ENCODE measurements around the gene FBXO11. TPM values are rescaled to one million over a fixed set of nuclear protein-coding genes. Genes with fewer than 3 reads are reported as not detected.

The FBXO11 gene
- 10 to 100 TPM; 21.7 to 61.7 (median 47.6) TPM for total RNA-seq
- 10 to 100 TPM; 38.1 to 50.7 (median 45.6) TPM for polyA plus RNA-seq
- long read RNA-seq, donor 1, partial matches to known transcripts: 0 of 1 reads
- long read RNA-seq, donor 1, other reads (novel, unspliced or antisense): 0 of 1 reads
- long read RNA-seq, donor 2, full-length matches to known transcripts: 2 of 7 reads
- long read RNA-seq, donor 2, partial matches to known transcripts: 5 of 7 reads
- long read RNA-seq, donor 2, other reads (novel, unspliced or antisense): 0 of 7 reads
- long read RNA-seq, donor 3, full-length matches to known transcripts: 4 of 4 reads
- long read RNA-seq, donor 3, partial matches to known transcripts: 0 of 4 reads
- long read RNA-seq, donor 3, other reads (novel, unspliced or antisense): 0 of 4 reads
- long read RNA-seq, donor 4, partial matches to known transcripts: 3 of 12 reads
- long read RNA-seq, donor 4, other reads (novel, unspliced or antisense): 9 of 12 reads
- long read RNA-seq, donor 5, full-length matches to known transcripts: 7 of 16 reads
- long read RNA-seq, donor 5, partial matches to known transcripts: 2 of 16 reads
- long read RNA-seq, donor 5, other reads (novel, unspliced or antisense): 7 of 16 reads
- long read RNA-seq, donor 6, partial matches to known transcripts: 2 of 7 reads
- long read RNA-seq, donor 6, other reads (novel, unspliced or antisense): 5 of 7 reads
- long read RNA-seq, donor 7: 0 reads
- long read RNA-seq, donor 8, full-length matches to known transcripts: 5 of 5 reads
- long read RNA-seq, donor 8, partial matches to known transcripts: 0 of 5 reads
- long read RNA-seq, donor 8, other reads (novel, unspliced or antisense): 0 of 5 reads
- long read RNA-seq, donor 9: 0 reads
- long read RNA-seq, donor 10, full-length matches to known transcripts: 1 of 1 reads
- long read RNA-seq, donor 10, partial matches to known transcripts: 0 of 1 reads
- long read RNA-seq, donor 10, other reads (novel, unspliced or antisense): 0 of 1 reads

GRCh38 chr2:47906157-47907038, at the start of gene FBXO11:
FBXO11 (minus strand) TSS chr2:47906498; CDS start chr2:47905720, 778 bp downstream.
- WGBS, 4 donors: 0 to 1% (median 0%) methylated on average over 30 to 48 of the region's 54 CpGs
- peak; percentile 97 to 99 (median 98) for DNase-seq
- H3K27me3 ChIP-seq: no peaks in the 10 kb centered on the region
- no peaks in the 10 kb centered on the region for H3K36me3 ChIP-seq (replicated peaks in 1 of 2)
- intact Hi-C loops (cut with DNase I): loop anchor here (10.0 kb wide), 4 partner anchors 52 to 518 kb away; partner anchors contain the start of gene MSH6 (in 1 of the 2)
- H3K4me1 ChIP-seq (replicated peaks in 1 of 2): peaks cover 4 to 21% of the 10 kb centered on the region in 2 donors
- TF ChIP-seq POLR2A (IDR thresholded peaks at IDR 0.05): peak; percentile 84 to 95
- TF ChIP-seq CTCF (IDR thresholded peaks at IDR 0.05): peak in 5 of 6 experiments; percentile 55 to 81 (median 63)
- peak within 1 kb of the TSS; percentile 95 to 99 (median 99) for H3K27ac ChIP-seq
- H3K4me3 ChIP-seq: peak within 1 kb of the TSS; percentile 22 to 99 (median 73)
- no peaks in the 10 kb centered on the region for H3K9me3 ChIP-seq (replicated peaks in 1 of 3)

DNA sequence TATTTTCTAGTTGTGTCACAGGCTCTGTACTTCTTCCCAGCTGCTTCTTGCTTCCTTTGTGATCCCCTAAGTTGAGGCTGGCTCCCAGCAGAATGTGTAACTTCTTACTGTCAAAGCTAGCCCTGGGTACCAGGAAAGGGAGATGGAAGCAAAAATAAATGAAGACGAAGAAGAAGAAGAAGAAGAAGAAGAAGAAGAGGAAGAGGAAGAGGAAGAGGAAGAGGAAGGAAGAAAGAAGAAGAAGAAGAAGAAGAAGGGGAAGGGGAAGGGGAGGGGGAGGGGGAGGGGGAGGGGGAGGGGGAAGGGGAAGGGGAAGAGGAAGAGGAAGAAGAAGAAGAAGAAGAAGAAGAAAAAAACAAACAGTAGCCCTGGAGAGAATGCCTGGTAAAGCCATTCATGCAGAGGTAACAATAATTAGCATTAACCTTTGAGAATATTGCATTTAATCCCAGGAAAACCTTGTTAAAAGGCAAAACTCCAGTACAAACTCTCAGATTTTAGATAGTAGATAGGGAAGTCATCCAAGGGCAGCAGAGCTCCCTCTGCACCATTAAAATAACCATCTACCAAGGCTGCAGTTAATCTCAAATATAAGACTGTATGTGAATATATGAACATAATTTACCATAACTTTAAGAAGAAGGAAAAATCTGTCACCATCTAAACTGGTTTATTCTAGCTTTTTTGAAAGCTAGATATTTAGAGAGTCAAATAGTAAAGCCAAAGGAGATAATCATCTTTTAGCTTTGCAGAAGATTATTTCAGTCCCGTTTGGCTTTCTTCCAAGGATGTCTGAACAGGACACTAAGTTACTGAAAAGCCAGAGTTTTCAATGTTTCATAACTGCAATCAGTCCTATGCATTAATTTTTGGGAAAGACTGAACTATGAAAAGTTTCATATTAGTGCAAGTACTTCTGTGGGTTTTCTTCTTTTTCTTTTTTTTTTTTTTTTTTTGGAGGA, 44.3 kb upstream of the FBXO11 start:
- TF ChIP-seq CTCF (IDR thresholded peaks at IDR 0.05) (no peak), POLR2A (IDR thresholded peaks at IDR 0.05) (no peak)
- WGBS, 4 donors: 19 to 63% (median 33%) methylated on average over 1 to 2 of the region's 2 CpGs
- intact Hi-C loops (cut with DNase I): no loop called here
- Histone ChIP-seq H3K27ac (no peak overlapping the region), H3K27me3 (no peaks in the 10 kb centered on the region), H3K4me3 (no peak overlapping the region), H3K4me1 (replicated peaks in 1 of 2) (no peaks in the 10 kb centered on the region), H3K36me3 (replicated peaks in 1 of 2) (no peaks in the 10 kb centered on the region), H3K9me3 (replicated peaks in 1 of 3) (no peaks in the 10 kb centered on the region)
- DNase-seq: no peak

DNA sequence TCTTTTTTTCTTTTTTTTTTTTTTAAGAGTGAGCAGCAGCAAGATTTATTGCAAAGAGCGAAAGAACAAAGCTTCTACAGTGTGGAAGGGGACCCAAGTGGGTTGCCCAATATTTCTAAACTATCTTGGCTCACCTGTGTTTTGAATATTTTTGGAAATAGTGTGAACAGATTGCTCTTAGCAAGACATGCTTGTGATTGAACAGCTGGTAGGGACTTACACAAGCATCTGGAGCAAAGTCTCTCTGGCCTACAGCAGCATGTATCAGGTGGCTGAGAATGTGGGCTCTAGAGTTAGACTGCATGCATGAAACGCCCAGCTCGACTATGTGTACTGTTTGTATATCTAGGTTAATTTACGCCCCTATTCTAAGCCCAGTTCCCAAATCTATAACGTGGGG, 40.3 kb upstream of the FBXO11 start:
- DNase-seq: no peak
- 79 to 87% (median 84%) methylated on average over 5 of the region's 5 CpGs for WGBS, 4 donors
- no peak overlapping the region for H3K27ac ChIP-seq
- TF ChIP-seq POLR2A (IDR thresholded peaks at IDR 0.05): no peak
- no peak for TF ChIP-seq CTCF (IDR thresholded peaks at IDR 0.05)
- H3K9me3 ChIP-seq (replicated peaks in 1 of 3): no peaks in the 10 kb centered on the region
- no peaks in the 10 kb centered on the region for H3K4me1 ChIP-seq (replicated peaks in 1 of 2)
- H3K36me3 ChIP-seq (replicated peaks in 1 of 2): no peaks in the 10 kb centered on the region
- H3K4me3 ChIP-seq: no peak overlapping the region
- no peaks in the 10 kb centered on the region for H3K27me3 ChIP-seq
- intact Hi-C loops (cut with DNase I): no loop called here

All from adrenal gland (tissue), 19 donors.